Measurements from ENCODE around the gene KTI12.

GRCh38 chr1:52070704-52071103 lies 37.1 kb upstream of the KTI12 start:
- TF ChIP-seq CTCF (IDR thresholded peaks at IDR 0.05) (no peak), ZFX (IDR thresholded peaks at IDR 0.05; ENCODE audit: borderline replicate concordance) (no peak)
